ENCODE data around the gene TRIM16. TPM values are rescaled to one million over a fixed set of nuclear protein-coding genes. Genes with fewer than 3 reads are reported as not detected.
A peak's percentile ranks its signal among the peaks of the same experiment; 100 is the strongest.
"Not testable (repeated sequence)": the region's sequence is repeated elsewhere in the genome, so short reads cannot be mapped to it uniquely, and the experiment has no call there.

The TRIM16 gene
- total RNA-seq, 4 donors from 2014 or later = 52.8 to 92.1 (median 63.8) TPM

DNA sequence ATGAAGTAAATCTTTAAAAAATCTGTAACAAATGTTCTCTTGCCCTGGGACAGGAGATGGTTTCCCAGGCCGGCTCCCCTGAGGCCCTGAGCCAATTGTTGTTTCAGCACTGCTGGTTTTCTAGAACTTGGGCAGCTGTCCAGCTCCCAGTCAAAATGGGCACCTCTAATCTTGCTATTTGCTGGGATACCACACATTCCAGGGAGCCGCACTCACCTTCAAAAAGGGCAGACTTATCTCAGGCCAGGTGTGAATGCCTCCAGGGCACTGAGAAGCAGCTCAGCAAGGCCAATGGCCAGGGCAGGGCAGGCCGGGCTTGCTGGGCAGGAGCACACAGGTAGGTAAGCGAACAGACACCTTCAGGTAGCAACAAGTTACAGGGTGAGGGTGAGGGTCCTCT is 24.4 kb downstream of the TRIM16 start:
- Histone ChIP-seq H3K27me3 (no peaks in the 10 kb centered on the region), H3K4me1 (peaks cover 10% of the 10 kb centered on the region), H3K36me3 (no peaks in the 10 kb centered on the region), H3K9me3 (no peaks in the 10 kb centered on the region), H3K27ac (no peak overlapping the region), H3K4me3 (no peak overlapping the region)
- DNase-seq (ENCODE audit: low spot score in 2 of 2) = no peak
- 60% methylated on average over 4 of the region's 4 CpGs for WGBS
- TF ChIP-seq CTCF (IDR thresholded peaks at IDR 0.05) (no peak), EP300 (IDR thresholded peaks at IDR 0.05) (no peak), POLR2A (IDR thresholded peaks at IDR 0.05) (no peak), POLR2AphosphoS5 (IDR thresholded peaks at IDR 0.05) (no peak)

DNA sequence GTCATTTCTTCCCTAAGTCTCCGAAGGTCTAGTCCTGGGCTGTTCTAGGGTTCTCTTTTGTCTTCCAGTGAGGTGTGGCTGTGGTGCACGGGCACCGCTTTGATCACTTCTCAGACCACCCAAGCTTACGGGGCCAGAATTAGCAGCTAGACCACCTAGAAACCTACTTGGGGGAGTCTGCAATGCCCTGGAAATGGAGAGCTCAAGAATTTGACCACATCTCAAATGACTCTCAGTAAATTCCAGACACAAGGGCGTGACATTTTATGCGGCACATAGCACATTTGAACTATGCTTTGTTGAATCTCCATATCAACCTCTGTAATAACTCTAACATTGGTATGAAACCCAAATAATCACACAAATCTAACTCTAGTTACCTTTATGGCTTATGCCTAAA is 24.9 kb downstream of the TRIM16 start:
- H3K4me3 ChIP-seq = no peak overlapping the region
- TF ChIP-seq EP300 (IDR thresholded peaks at IDR 0.05) (no peak), CTCF (IDR thresholded peaks at IDR 0.05) (no peak), POLR2AphosphoS5 (IDR thresholded peaks at IDR 0.05) (no peak), POLR2A (IDR thresholded peaks at IDR 0.05) (no peak)
- H3K27me3 ChIP-seq = no peaks in the 10 kb centered on the region
- DNase-seq (ENCODE audit: low spot score in 2 of 2) = no peak
- 89% methylated on average over 6 of the region's 6 CpGs for WGBS
- H3K36me3 ChIP-seq = no peaks in the 10 kb centered on the region
- H3K27ac ChIP-seq = peak overlapping the region; percentile 62
- H3K9me3 ChIP-seq = no peaks in the 10 kb centered on the region
- H3K4me1 ChIP-seq = peaks cover 10% of the 10 kb centered on the region

- no peaks in the 10 kb centered on the region for H3K27me3 ChIP-seq
- TF ChIP-seq POLR2AphosphoS5 (IDR thresholded peaks at IDR 0.05) (no peak), CTCF (IDR thresholded peaks at IDR 0.05) (no peak), POLR2A (IDR thresholded peaks at IDR 0.05) (no peak), EP300 (IDR thresholded peaks at IDR 0.05) (no peak)
- H3K4me1 ChIP-seq = peaks cover 10% of the 10 kb centered on the region
- no peaks in the 10 kb centered on the region for H3K9me3 ChIP-seq
- WGBS = 63% methylated on average over 3 of the region's 3 CpGs
- H3K36me3 ChIP-seq = no peaks in the 10 kb centered on the region
- DNase-seq (ENCODE audit: low spot score in 2 of 2) = no peak
- no peak overlapping the region for H3K4me3 ChIP-seq
- peak overlapping the region; percentile 62 for H3K27ac ChIP-seq
These were observed 25.8 kb downstream of the TRIM16 start for GRCh38 chr17:15658296-15658695.

DNA sequence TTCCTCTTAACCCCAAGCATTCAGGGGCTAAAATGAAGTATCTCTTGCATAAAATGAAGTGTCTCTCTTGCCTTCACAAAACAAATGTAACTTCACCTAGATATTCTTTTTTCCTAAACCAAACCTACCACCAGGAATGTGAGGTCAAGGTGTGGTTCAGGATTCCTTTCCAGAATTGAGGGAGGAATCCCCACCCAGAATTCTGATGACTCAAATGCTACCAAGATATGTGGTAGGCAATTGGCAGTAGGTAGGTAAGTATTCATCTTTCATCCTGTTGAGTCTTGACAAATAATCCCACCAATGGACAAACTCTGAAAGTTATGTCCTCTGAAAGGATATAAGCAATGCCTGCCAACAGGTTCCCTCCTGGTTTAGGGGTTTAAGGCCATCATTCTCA is 26.2 kb downstream of the TRIM16 start:
- no peak for TF ChIP-seq POLR2A (IDR thresholded peaks at IDR 0.05)
- no peak for TF ChIP-seq POLR2AphosphoS5 (IDR thresholded peaks at IDR 0.05)
- no peaks in the 10 kb centered on the region for H3K9me3 ChIP-seq
- H3K36me3 ChIP-seq = no peaks in the 10 kb centered on the region
- H3K27ac ChIP-seq = peak overlapping the region; percentile 62
- no peak overlapping the region for H3K4me3 ChIP-seq
- H3K4me1 ChIP-seq = peaks cover 10% of the 10 kb centered on the region
- no peaks in the 10 kb centered on the region for H3K27me3 ChIP-seq
- no peak for DNase-seq (ENCODE audit: low spot score in 2 of 2)

DNA sequence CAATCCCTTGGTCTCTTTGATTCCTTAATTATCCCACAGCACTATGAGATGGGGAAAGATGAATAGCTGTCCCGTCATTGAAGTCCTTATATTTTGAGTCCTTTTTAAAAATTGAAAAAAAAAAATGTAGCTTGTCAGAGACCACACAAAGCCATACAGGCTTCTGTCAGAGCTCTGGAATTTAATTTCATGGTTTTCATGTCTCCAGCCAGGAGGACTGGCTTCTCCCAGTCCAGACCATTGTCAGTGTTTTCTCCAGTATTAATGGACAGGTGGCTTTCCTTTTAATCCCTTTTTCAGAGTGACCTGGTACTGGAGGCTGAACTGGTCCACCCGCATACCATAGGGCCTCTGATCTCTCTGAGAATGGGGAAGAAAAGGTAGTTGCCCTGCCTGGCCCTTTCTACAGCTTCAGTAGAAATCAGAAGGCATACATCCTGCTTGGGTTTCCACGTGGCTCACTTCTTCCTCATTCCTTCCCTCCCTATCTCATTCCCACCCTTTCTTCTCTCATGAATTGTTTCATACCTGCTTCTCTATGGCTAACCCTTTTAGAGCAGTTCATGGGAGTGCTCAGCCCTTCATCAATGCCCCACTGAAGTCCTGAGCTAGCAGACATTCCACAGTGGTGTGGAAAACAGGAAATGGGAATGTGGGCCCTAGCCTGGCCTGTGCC is 29.1 kb downstream of the TRIM16 start:
- no peak for DNase-seq (ENCODE audit: low spot score in 2 of 2)
- Histone ChIP-seq H3K9me3 (no peaks in the 10 kb centered on the region), H3K4me3 (no peak overlapping the region), H3K27me3 (no peaks in the 10 kb centered on the region), H3K4me1 (peaks cover 27% of the 10 kb centered on the region), H3K27ac (no peak overlapping the region), H3K36me3 (no peaks in the 10 kb centered on the region)
- WGBS = 66% methylated on average over 3 of the region's 3 CpGs
- TF ChIP-seq CTCF (IDR thresholded peaks at IDR 0.05) (no peak), EP300 (IDR thresholded peaks at IDR 0.05) (no peak), POLR2AphosphoS5 (IDR thresholded peaks at IDR 0.05) (no peak), POLR2A (IDR thresholded peaks at IDR 0.05) (no peak)

GRCh38 chr17:15654401-15654800 is 29.7 kb downstream of the TRIM16 start:
- not testable (repeated sequence) for H3K9me3 ChIP-seq; DNase-seq (ENCODE audit: low spot score in 2 of 2); H3K27me3 ChIP-seq; H3K4me3 ChIP-seq; H3K27ac ChIP-seq; H3K36me3 ChIP-seq
- H3K4me1 ChIP-seq = peaks cover 30% of the 10 kb centered on the region
- 74% methylated on average over 3 of the region's 3 CpGs for WGBS

Measured in suprapubic skin (tissue), 4 donors.